ENCODE data around the gene PNPO.
"Not testable (repeated sequence)": the region's sequence is repeated elsewhere in the genome, so short reads cannot be mapped to it uniquely, and the experiment has no call there.

Gene PNPO

DNA sequence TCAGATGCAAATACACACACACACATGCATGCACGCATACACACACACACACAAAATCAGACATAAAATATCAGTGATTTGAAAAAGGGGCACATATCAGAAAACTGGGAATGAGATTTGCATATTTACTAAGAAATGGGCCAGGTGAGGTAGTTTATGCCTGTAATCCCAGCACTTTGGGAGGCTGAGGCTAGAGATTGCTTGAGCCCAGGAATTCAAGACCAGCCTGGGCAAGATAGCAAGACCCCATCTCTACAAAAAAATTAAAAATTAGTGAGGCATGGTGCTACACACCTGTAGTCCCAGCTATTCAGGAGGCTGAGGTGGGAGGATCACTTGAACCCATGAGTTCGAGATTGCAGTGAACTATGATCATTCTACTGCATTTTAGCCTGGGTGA is 22.4 kb upstream of the PNPO start:
- H3K4me1 ChIP-seq (ENCODE audit: insufficient read depth, low read length, poor library complexity, severe bottlenecking) = no peaks in the 10 kb centered on the region
- H3K4me2 ChIP-seq (ENCODE audit: low read depth, low read length, poor library complexity, severe bottlenecking) = no peak overlapping the region
- no peaks in the 10 kb centered on the region for H3K27me3 ChIP-seq (ENCODE audit: insufficient read depth, low read length, poor library complexity, severe bottlenecking)
- H2AFZ ChIP-seq (ENCODE audit: low read length) = no peak overlapping the region
- H3K4me3 ChIP-seq (ENCODE audit: low read length, poor library complexity, severe bottlenecking) = no peak overlapping the region
- no peaks in the 10 kb centered on the region for H3K9me2 ChIP-seq (replicated peaks; ENCODE audit: low read depth, low read length)
- no peaks in the 10 kb centered on the region for H4K20me1 ChIP-seq (ENCODE audit: insufficient read depth, low read length, poor library complexity, severe bottlenecking)
- peaks cover 20% of the 10 kb centered on the region; the same call in 1 of the 2 replicates for H3K36me3 ChIP-seq (ENCODE audit: insufficient read depth, low read length)
- no peak overlapping the region for H3K9ac ChIP-seq (ENCODE audit: low read depth, low read length, poor library complexity, severe bottlenecking)
- no peak for TF ChIP-seq CTCF (conservative IDR thresholded peaks at IDR 0.05; ENCODE audit: low read length)
- no peak for TF ChIP-seq EZH2phosphoT487 (IDR thresholded peaks at IDR 0.05; ENCODE audit: borderline replicate concordance)
- H3K79me2 ChIP-seq (ENCODE audit: insufficient read depth, low read length) = no peaks in the 10 kb centered on the region
- H3K9me3 ChIP-seq (ENCODE audit: insufficient read depth, low read depth, low read length) = no peaks in the 10 kb centered on the region
- H3F3A ChIP-seq (ENCODE audit: low read depth) = no peaks in the 10 kb centered on the region

DNA sequence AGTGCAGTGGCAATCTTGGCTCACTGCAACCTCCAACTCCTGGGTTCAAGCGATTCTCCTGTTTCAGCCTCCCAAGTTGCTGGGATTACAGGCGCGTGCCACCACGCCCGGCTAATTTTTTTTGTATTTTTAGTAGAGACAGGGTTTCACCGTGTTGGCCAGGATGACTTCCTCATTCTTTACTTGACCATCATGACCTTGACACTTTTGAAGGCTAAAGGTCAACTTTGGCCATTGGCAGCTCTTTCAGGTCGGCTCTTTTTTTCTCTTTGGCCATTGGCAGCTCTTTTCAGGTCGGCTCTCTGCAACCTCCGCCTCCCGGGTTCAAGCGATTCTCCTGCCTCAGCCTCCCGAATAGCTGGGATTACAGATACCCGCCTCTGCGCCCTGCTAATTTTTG is 21.5 kb upstream of the PNPO start:
- not testable (repeated sequence) for H3K9me2 ChIP-seq (replicated peaks; ENCODE audit: low read depth, low read length); H3K4me3 ChIP-seq (ENCODE audit: low read length, poor library complexity, severe bottlenecking)
- peaks cover 28% of the 10 kb centered on the region; the same call in 1 of the 2 replicates for H3K36me3 ChIP-seq (ENCODE audit: insufficient read depth, low read length)

GRCh38 chr17:47924785-47925677 is 16.3 kb upstream of the PNPO start:
- Histone ChIP-seq H3K27me3 (ENCODE audit: insufficient read depth, low read length, poor library complexity, severe bottlenecking) (no peaks in the 10 kb centered on the region), H2AFZ (ENCODE audit: low read length) (no peak overlapping the region)

More for the DNA sequence above, 21.5 kb upstream of the PNPO start:
- H3K79me2 ChIP-seq (ENCODE audit: insufficient read depth, low read length); H3K9me3 ChIP-seq (ENCODE audit: insufficient read depth, low read depth, low read length); H4K20me1 ChIP-seq (ENCODE audit: insufficient read depth, low read length, poor library complexity, severe bottlenecking); H3K9ac ChIP-seq (ENCODE audit: low read depth, low read length, poor library complexity, severe bottlenecking); H2AFZ ChIP-seq (ENCODE audit: low read length); H3K4me2 ChIP-seq (ENCODE audit: low read depth, low read length, poor library complexity, severe bottlenecking); H3K4me1 ChIP-seq (ENCODE audit: insufficient read depth, low read length, poor library complexity, severe bottlenecking); H3K27me3 ChIP-seq (ENCODE audit: insufficient read depth, low read length, poor library complexity, severe bottlenecking); H3F3A ChIP-seq (ENCODE audit: low read depth): not testable (repeated sequence)

More at GRCh38 chr17:47924785-47925677, 16.3 kb upstream of the PNPO start:
- Histone ChIP-seq H3K4me3 (ENCODE audit: low read length, poor library complexity, severe bottlenecking) (no peak overlapping the region), H3K9me2 (replicated peaks; ENCODE audit: low read depth, low read length) (no peaks in the 10 kb centered on the region), H3K4me1 (ENCODE audit: insufficient read depth, low read length, poor library complexity, severe bottlenecking) (no peaks in the 10 kb centered on the region), H4K20me1 (ENCODE audit: insufficient read depth, low read length, poor library complexity, severe bottlenecking) (no peaks in the 10 kb centered on the region), H3K9ac (ENCODE audit: low read depth, low read length, poor library complexity, severe bottlenecking) (no peak overlapping the region), H3K79me2 (ENCODE audit: insufficient read depth, low read length) (no peaks in the 10 kb centered on the region), H3K9me3 (ENCODE audit: insufficient read depth, low read depth, low read length) (no peaks in the 10 kb centered on the region), H3K36me3 (ENCODE audit: insufficient read depth, low read length) (peaks cover 29% of the 10 kb centered on the region; the same call in 1 of the 2 replicates), H3K4me2 (ENCODE audit: low read depth, low read length, poor library complexity, severe bottlenecking) (no peak overlapping the region), H3F3A (ENCODE audit: low read depth) (no peaks in the 10 kb centered on the region)
- no peak for TF ChIP-seq CTCF (conservative IDR thresholded peaks at IDR 0.05; ENCODE audit: low read length)
- TF ChIP-seq EZH2phosphoT487 (IDR thresholded peaks at IDR 0.05; ENCODE audit: borderline replicate concordance) = no peak

All from Loucy (cell line).